HepG2 (cell line): ENCODE data around the gene TEAD1.

Experiments used
- BCL3 ChIP-seq: sonication (generic); formaldehyde crosslinking; IDR thresholded peaks from 2 replicates; pipeline ENCODE4 v1.5.1; 2020; ENCODE audit warnings: mild to moderate bottlenecking, missing genetic modification reagents, moderate library complexity
- SP2 ChIP-seq: sonication (generic); formaldehyde crosslinking; IDR thresholded peaks from 2 replicates; pipeline ENCODE4 v1.5.1; 2020; ENCODE audit warnings: mild to moderate bottlenecking, missing genetic modification reagents
- SP4 ChIP-seq: sonication (generic); formaldehyde crosslinking; IDR thresholded peaks from 2 replicates; pipeline ENCODE4 v1.8.1; 2023; ENCODE audit warnings: mild to moderate bottlenecking, missing genetic modification reagents
- TF ChIP-seq, protein P1 (sequence below): sonication (generic); formaldehyde crosslinking; IDR thresholded peaks from 2 replicates; pipeline ENCODE4 v1.5.0; 2020; ENCODE audit warnings: mild to moderate bottlenecking, missing genetic modification reagents, moderate library complexity

DNA sequence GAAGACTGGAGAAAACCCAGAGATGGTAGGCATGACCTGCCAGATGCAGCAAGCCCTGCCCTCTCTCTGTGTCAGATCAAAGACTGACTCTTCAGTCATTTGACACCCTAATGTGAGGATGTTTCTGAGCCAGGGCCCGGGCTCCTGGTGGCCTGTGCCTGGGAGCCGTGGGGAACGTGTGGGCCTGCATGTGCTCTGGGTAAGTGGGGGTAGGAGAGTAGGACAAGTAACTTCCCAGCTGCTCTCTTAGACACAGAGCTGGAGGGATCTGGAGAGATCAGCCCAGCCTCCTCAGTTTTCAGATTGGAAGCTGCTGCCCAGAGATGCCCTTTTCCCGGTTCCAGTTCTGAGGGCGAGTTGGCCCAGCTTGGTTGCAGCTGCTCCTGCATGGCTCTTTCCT is 110.8 kb downstream of the TEAD1 start:
- no peak for TF ChIP-seq SP2 (CRISPR knock-in tag)
- no peak for TF ChIP-seq SP4 (CRISPR knock-in tag)
- TF ChIP-seq, protein P1, sequence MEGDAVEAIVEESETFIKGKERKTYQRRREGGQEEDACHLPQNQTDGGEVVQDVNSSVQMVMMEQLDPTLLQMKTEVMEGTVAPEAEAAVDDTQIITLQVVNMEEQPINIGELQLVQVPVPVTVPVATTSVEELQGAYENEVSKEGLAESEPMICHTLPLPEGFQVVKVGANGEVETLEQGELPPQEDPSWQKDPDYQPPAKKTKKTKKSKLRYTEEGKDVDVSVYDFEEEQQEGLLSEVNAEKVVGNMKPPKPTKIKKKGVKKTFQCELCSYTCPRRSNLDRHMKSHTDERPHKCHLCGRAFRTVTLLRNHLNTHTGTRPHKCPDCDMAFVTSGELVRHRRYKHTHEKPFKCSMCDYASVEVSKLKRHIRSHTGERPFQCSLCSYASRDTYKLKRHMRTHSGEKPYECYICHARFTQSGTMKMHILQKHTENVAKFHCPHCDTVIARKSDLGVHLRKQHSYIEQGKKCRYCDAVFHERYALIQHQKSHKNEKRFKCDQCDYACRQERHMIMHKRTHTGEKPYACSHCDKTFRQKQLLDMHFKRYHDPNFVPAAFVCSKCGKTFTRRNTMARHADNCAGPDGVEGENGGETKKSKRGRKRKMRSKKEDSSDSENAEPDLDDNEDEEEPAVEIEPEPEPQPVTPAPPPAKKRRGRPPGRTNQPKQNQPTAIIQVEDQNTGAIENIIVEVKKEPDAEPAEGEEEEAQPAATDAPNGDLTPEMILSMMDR, result no peak
- TF ChIP-seq BCL3 (CRISPR knock-in tag), result no peak
